NB4 (cell line): ENCODE measurements around the gene COG7.

ENCODE experiments used
- POLR2A ChIP-seq: IDR thresholded peaks from 2 replicates; pipeline ENCODE4 v1.6.1; 2011; ENCODE audit warnings: mild to moderate bottlenecking; ENCODE audit not compliant: insufficient read length; ENCODE audit errors: extremely low read depth
- TF ChIP-seq, protein P1 (sequence below): IDR thresholded peaks from one replicate; pipeline ENCODE4 v1.5.1; 2012; ENCODE audit warnings: low read depth, low read length

DNA sequence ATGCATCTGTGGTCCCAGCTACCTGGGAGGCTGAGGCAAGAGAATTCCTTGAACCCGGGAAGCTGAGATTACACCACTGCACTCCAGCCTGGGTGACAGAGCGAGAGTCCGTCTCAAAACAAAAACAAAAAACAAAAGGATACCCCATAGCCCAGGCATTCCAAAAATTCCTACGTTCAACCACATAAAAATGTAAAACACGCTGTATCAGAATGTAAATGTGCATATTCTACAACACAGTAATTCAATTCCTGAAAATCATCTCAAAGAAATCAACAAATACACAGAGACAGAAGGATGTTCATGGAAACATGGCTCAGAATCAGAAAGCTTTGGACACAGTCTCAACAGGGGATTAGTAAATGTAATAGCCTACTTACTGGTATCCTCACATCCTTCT lies 33.0 kb downstream of the COG7 start:
- TF ChIP-seq, protein P1, sequence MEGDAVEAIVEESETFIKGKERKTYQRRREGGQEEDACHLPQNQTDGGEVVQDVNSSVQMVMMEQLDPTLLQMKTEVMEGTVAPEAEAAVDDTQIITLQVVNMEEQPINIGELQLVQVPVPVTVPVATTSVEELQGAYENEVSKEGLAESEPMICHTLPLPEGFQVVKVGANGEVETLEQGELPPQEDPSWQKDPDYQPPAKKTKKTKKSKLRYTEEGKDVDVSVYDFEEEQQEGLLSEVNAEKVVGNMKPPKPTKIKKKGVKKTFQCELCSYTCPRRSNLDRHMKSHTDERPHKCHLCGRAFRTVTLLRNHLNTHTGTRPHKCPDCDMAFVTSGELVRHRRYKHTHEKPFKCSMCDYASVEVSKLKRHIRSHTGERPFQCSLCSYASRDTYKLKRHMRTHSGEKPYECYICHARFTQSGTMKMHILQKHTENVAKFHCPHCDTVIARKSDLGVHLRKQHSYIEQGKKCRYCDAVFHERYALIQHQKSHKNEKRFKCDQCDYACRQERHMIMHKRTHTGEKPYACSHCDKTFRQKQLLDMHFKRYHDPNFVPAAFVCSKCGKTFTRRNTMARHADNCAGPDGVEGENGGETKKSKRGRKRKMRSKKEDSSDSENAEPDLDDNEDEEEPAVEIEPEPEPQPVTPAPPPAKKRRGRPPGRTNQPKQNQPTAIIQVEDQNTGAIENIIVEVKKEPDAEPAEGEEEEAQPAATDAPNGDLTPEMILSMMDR, result no peak
- TF ChIP-seq POLR2A, result no peak
